EH (cell line): ENCODE data around the gene NRIP1.

Experiments
- DNase-seq: peaks from one replicate; pipeline ENCODE4 v3.0.0-alpha.2; 2015; ENCODE audit warnings: low read depth

Gene NRIP1

DNA sequence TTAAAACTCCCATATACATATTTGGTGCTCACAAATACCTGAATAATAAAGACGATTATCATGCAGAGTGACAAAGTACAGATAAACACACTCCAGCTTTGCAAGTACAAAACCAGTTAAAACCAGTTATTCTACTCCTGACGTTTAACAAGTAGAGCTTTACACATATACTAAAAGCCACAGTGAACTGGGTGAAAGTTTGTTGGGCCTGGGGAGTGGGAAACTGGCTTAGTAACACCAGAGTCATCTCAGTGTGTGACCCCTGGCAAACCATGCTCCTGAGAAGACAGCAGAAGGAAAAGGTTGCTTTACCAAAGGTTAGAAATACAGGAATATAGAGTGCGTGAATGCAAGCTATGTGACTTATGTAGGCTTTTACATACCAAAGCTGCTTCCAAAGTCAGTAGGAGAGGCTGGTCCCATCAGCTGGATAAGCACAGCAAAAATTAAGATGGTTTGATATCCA, 148.1 kb downstream of the NRIP1 start:
- peak; percentile 43 for DNase-seq

DNA sequence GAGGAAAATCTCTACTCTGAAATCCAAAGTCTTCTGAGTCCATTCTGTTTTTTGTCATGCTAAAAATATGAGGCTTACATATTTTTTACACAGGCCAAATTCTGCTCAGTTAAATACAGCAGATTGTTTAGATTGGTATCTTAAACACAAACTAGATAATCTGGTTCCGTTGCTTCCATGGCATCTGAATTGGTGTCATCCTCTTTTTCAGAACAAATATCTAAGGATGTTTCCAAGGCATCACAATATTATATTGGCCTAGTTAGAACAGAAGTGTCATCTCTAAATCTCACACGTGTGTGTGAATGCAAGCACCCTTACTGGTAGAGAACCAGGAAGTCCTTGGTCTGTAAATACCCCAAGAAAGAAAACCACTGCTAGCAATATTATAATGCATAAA, 151.2 kb downstream of the NRIP1 start:
- DNase-seq = peak; percentile 18

DNA sequence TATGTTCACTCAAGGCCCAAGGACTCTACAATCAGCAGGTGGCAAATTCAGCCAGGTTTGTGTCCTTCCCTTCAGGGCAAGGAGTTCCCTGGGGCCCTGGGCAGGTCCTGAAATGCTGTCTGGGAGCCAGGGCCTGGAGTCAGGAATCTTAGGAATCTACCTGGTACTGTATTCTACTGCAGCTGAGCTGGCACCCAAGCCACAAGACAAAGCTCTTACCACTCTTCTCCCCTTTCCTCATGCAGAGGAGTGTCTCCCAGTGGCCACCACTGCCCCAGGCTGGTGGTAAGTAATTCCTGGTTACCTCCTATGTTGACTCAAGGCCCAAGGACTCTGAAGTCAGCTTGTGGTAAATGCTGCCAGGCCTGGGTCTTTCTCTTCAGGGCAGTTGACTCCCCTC, 153.4 kb downstream of the NRIP1 start:
- DNase-seq = no peak
